GM19324 (cell line): ENCODE measurements around the gene HOXD12.

ENCODE experiments used
- ATAC-seq: cut with Tn5 transposase; IDR thresholded peaks from one replicate; pipeline ENCODE4 v1.9.1; 2021; ENCODE audit warnings: mild to moderate bottlenecking, moderate library complexity; ENCODE audit not compliant: unreplicated experiment, low FRiP score

The HOXD12 gene

DNA sequence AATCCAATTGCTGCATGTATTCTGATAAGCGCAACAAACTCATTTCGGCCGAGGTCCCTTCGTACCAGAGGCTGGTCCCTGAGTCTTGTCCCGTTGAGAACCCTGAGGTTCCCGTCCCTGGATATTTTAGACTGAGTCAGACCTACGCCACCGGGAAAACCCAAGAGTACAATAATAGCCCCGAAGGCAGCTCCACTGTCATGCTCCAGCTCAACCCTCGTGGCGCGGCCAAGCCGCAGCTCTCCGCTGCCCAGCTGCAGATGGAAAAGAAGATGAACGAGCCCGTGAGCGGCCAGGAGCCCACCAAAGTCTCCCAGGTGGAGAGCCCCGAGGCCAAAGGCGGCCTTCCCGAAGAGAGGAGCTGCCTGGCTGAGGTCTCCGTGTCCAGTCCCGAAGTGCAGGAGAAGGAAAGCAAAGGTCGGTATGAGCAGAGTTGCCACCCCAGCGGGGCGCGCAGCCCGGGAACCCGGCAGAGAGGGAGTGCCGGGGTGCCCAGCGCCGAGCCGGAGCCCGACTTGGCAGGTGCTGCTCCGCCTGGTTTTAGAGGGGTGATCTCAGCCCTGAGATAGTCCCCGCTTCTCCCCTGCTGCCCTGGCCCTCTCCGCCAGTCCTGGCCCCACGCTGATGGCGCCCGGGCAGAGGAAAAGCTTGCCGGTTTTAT is 17.7 kb downstream of the HOXD12 start:
- no peak for ATAC-seq

DNA sequence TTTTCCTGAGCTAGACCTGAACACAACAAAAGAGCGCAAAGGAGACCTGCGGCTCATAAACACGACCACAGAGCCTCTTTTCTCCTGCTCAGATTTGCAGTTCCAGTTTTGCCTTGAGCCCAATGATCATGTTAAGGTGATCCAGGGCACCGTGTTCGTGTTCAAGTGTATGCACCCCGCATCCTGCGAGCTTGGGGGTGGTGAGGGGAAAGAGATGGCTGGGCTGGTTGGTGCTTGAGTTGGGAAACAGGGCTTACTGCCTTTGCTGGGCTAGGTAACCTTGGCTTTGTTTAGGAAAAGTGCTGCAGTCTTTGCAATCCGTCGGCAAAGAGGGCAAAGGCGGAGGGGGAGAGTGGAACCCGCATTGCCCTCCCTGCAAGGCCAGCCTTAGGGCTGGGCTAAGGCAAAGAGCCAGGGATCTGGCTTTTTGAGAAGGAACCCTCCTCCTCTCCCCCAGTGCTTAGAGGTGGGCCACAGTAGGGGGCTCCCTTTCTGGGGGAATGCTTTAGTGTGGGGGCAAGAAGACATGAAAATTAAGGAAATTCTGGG is 18.3 kb downstream of the HOXD12 start:
- no peak for ATAC-seq

DNA sequence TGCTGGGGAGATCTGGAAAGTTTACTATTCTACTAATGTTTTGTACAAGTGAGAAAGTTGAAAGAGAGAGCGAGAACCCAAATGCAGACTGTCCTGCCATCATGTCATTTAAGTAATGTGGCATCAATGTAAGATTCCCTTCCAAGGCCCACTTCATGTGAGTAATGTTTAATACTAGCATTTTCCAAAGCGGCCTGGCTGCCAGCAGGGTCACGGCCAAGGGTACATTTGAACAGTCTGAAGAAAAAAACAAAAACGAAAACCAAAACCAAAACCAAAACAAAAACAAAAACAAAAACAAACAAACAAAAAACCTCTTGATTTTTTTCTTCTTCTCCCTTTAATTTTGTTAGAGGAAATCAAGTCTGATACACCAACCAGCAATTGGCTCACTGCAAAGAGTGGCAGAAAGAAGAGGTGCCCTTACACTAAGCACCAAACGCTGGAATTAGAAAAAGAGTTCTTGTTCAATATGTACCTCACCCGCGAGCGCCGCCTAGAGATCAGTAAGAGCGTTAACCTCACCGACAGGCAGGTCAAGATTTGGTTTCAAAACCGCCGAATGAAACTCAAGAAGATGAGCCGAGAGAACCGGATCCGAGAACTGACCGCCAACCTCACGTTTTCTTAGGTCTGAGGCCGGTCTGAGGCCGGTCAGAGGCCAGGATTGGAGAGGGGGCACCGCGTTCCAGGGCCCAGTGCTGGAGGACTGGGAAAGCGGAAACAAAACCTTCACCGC is 19.2 kb downstream of the HOXD12 start:
- no peak for ATAC-seq

DNA sequence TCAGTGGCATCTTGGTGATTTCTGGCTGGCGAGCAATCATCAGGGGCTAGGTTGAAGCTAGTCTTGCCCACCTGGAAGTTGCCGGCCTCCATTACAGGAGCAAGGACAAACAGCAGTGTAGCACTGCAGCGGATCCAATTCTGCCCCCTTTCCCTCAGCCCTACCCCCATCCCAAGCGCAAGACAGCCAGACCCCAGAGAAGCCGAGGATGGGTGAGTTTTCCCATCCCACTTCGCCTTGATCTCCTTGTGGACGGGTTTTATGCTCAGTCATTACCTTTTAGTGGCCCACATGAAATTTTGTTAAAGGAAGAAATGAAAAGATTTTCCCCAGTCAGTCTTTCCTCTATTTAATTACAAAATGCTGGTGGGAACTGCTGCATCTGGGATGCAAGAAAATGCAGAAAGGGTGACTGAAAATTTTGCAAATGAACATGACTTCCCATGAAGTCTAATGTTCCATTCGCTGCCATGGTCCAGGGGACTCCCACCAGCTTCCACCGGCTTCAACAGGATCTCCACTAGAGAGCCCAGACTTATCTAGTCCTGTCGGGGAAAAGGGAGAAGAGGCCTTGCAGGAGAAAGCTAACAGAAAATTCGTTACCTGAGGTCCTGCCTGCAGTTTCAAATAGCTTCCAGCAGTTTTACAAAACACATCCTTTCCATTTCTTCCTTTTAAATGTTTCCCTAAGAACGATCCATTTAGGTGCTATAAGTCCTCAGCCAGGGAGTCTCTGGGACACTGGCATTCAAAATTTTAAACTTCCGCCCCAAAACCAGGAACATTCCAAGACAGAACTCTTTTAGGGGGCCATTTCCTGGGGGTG is 21.0 kb downstream of the HOXD12 start:
- no peak for ATAC-seq

DNA sequence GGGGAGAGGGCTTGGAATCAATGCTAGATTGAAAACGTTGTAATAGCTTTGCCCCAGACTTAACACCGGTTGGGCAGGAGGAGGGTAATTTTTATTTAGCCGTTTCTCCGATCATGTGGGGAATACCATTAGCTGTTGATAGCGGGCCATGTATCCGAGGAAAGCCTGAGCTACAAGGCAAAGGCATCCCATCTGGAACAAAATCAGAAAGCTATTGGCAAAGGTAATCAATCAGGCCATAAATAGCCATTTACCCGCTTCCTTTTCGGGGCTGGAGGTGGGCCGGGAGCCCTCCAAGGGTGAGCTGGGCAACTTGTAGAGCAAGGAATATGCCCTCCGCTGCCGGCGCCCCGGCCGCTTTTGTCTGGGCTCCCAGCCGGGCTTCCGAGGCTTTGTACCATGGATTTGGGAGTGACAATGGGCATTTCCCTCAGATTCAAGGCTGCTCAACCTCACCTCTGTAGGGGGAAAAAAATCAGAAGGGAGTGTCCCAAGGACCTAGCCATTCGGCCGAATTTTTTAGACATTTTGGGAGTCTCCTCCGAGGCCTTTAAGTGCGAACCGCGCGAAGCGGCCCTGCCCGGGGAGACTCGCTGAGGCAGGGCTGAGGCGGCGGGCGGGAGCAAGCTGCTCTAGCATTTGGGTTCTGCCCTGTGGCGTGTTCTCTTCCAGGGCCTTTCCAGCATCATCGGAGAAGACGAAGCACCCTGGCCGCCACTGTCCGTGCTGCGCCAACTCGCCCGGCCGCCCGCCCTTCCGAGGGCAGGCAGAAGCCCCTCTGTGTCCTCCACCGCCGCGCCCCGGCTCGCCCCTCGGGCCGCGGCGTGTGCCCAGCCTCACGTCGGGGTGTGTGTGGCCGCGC is 21.8 kb downstream of the HOXD12 start:
- no peak for ATAC-seq

DNA sequence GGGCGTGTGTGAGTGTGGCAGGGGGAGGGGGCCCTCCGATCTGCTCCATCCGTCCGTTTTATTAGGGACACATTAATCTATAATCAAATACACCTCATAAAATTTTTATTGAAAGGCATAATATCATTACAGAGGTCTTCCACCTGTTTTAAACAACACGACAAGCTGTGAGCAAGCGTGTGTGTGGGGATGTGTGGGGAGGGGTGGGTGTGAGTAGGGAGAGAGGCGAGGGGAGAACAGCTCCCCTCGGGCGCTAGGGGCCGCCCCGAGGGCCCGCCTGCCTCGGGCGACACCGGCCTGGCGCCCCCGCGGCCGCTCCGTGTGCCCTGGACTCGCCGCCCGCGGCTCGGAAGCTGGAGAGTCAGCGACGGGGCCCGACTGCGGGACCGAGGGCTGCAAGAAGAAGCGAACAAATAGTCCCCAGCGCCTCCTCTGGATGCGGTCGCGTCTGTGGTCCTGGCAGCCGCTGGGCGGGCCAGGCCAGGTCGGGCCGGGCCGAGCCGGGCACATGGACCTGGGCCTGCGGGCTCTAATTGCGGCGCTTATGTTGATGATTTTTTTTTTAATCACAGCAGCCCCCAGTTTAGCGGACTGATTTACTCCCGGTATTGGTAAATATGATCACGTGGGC is 22.6 kb downstream of the HOXD12 start:
- ATAC-seq: no peak

DNA sequence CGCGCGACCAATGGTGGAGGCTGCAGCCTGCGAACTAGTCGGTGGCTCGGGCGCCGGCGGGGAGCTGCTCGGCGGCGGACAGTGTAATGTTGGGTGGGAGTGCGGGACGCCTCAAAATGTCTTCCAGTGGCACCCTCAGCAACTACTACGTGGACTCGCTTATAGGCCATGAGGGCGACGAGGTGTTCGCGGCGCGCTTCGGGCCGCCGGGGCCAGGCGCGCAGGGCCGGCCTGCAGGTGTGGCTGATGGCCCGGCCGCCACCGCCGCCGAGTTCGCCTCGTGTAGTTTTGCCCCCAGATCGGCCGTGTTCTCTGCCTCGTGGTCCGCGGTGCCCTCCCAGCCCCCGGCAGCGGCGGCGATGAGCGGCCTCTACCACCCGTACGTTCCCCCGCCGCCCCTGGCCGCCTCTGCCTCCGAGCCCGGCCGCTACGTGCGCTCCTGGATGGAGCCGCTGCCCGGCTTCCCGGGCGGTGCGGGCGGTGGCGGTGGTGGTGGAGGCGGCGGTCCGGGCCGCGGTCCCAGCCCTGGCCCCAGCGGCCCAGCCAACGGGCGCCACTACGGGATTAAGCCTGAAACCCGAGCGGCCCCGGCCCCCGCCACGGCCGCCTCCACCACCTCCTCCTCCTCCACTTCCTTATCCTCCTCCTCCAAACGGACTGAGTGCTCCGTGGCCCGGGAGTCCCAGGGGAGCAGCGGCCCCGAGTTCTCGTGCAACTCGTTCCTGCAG is 23.3 kb downstream of the HOXD12 start, which contains the start of gene HOXD9:
HOXD9 (plus strand) TSS at position 37 of the 728 bp plus-strand sequence; CDS start at position 87, 50 bp downstream.
- no peak for ATAC-seq

DNA sequence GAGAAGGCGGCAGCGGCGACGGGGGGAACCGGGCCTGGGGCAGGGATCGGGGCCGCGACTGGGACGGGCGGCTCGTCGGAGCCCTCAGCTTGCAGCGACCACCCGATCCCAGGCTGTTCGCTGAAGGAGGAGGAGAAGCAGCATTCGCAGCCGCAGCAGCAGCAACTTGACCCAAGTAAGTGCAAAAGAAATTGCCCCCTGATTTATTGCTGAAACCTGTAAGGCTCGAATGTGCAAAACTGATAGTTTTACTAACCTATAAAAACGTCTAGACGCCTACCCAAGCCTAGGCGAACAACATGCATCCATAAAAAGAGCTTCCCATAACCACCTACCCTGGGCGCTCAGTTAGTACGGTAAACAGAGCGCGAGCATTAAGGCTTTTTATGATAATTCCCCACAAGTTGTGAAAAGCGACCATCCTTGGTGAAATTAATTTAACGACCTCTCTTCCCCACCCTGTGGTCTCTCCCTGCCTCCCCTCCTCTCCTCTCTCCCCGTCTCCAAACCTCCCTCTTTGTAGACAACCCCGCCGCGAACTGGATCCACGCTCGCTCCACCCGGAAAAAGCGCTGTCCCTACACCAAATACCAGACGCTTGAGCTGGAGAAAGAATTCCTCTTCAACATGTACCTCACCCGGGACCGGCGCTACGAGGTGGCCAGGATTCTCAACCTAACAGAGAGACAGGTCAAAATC is 24.0 kb downstream of the HOXD12 start:
- no peak for ATAC-seq

DNA sequence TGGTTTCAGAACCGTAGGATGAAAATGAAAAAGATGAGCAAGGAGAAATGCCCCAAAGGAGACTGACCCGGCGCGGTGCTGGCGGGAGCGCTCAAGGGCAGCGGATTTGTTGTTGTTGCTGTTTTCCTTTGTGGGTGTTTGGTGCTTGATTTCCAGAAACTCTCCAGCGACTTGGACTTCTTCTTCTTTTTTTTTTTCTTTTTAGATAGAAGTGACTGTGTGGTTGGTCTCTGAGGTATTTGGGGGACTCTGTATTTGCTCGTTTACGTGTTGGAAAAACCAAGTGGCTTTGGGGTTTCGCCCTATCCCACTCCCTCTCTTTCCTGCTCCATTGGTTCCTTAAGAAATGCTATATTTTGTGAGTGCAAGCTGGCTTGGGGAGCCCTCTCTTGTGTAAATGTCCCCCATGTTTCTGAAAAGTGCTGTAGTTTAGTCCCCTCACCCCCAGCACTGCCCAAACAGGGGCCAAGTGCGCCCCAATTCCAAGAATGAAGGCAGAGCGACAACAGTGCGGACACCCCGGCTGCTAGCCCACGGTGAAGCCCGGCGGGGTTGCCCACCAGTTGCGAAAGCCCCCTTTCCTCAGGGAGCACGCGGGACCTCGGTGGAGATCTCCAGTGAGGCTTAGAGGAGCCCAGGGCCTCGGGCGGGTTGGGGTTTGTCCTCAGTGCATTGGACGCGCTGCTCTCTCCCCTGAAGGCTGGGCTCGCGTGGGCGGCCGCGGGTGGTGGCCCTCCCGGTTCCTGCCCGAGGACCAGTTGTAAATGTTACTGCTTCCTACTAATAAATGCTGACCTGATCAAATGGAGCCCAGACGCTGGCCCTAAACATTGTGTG is 24.7 kb downstream of the HOXD12 start:
- ATAC-seq: no peak

DNA sequence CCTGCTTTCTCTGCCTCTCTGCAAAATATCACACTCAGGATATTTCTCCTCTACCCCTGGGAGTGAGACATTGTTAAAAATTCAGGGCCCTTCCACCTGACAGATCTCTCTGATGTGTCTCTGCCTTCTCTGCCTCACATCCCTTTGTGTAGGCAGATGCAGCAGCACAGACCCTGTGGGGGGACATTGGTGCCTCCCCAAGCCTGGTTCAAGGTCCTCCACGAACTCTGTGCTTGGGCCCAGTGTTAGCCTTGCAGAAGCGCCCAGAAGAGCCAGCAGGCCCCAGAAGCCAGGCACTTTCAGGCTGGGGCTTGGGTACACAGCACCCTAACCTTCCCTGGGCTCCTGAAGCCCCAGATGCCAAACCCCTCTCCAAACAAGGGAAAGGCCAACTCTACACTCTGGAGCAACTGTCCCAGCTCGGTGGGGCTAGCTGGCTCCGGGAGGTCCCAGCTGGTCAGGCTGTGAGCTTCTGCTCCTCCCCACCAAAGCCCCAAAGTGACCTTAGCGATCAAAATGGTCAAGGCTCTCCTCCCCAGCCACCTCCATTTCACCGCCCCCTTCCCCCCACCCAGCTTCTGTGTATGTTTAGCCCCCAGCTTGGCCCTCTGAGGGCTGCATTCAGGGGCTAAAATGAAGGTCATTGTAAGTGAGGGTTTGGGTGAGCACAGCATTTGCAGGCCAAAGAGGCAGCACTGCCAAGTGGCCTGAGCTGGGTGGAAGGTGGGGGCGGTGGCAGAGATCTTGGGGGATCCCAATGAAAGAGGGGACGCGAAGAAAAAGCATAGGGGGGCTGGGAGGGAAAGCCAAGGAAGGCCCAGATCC is 25.6 kb downstream of the HOXD12 start:
- ATAC-seq: no peak

DNA sequence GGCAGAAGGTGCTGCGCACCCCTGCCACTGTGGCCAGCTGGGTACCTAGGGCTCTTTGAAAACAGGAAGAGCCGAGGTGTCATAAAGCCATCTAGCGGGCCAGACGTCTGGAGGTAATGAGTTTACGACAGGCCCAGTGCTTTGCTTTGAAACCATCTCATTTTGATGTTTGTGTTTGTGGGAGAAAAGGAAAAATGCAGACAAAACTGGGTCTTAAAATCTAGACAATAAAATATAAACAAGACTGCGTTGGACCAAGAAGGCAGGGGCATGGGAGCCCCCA is 26.1 kb downstream of the HOXD12 start:
- no peak for ATAC-seq

DNA sequence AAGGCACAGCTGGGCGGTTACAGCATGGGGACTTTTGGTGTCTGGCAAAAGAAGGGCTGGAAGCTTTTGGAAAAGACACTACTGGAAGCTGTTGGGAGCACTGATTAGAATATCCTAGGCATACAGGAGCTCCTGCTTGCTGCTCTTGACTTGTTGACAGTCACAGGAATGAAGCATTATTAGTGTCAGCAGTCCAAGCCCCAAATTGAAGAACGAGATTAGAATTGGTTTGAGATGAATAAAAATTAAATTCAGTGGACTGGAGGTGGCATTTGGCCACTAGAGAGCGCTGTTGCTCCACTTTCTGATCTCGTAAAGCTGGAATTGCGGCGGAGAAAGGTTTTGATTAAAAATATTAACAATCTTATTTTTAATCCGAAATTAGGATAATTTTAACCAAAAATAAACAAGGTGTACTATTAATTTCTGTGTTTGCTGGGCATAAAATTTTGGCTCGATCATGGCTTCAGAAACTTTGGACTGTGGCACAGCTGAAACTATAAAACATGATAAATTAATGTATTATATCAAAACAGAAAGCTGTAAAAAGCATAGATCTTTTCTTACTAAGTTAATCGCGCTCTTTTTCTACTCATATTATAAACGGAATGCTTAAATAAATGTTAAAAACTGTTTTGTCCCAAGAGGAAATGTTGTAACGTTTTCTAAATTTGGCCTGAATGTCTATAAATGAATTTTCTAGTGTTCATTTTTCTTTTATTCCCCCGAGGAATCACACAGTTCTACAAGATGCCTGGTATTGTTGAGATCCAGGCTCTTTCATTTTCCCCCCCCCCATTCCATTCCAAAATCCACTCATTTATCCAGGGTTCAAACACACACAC is 27.6 kb downstream of the HOXD12 start:
- ATAC-seq: no peak

DNA sequence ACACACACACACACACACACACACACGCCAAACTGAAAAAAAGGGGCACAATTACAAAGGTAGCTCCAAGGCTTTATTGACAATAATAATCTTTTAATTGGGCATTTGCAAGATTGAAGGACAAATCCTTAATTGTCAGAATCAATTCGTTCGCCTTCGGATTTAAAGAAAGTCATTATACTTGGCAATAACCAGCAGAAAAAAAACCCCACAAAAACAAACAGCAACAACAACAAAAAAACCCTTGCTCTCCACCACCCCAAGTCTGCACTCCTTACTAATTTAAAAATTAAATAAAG is 28.1 kb downstream of the HOXD12 start:
- no peak for ATAC-seq

DNA sequence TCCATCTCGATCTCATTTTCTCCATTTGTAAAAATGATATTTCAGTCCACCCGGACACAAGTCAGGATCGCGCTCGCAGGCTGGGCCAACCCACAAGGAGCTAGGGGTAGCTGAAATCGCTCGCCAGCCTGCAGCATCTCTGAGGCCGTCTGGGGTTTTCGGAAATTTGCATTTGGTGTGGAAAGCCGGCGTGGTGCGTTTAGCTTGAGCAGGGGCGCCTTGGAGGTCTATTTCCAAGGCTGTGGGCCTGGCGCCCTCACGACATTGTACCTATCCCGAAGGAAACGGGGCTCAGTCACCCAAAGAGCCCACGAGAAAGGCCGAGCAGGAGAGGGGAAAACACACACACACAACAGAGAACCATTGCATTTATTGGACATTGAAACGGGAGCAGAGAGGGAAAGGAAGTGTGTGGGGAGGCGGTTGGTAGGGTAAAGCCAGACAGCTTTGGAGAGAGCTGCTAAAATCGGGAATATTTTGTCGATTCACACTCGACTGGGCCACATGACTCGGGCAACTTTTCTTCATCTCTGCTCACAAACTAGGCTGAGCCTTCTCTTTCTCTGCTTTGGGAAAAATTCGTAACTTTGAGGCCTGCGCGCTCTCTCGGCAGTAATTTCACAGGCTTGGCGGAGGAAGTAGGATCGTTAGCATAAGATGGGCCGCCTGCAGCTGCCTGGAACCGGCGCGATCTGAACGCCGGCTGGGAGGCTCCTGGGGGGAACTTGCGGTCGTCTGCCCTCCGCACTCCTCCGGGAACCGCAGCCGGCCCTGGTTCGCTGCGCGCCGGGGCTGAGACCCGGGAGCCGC is 28.8 kb downstream of the HOXD12 start:
- no peak for ATAC-seq

DNA sequence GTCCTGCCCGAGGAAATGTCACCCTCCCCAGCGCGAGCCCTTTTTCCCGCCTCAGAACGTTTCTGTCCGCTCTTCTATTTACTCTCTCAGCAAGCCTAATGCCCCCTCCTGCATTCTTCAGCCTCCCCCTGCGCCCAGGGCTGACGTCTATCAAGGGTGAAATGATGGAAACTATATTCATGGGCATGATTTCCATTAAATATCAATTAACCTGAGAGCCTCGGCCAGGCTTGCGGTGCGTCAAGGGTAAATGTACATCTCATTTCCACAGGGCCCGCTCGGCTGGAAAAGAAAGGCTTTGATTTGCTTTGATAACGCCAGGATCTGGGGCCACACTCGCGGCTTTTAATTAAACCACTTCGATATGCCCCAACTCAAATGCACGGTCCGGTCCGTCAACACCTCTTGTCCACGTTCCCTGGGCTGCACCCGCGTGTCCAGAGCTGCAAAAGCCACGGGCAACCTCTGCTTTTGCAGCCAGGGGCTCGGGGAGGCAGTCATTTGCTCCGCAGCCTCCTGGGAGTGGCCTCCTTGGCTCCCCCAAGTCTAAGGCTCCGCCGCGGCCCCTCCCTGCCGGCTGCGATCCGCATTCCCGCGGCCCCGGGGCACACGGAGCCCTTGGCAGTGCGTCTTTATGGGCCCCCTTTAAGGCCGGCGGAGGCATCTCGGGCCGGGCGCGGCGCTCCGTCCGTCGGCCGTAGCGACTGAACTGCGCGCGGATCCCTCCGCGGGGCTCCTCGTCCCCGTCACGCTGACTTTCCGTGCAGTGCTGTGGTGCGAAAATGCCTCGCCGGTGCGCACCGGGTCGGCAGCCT is 29.6 kb downstream of the HOXD12 start, which contains the start of gene HOXD8:
HOXD8 (plus strand) TSS at position 724 of the 815 bp plus-strand sequence. CDS start 662 bp downstream, outside the sequence.
- ATAC-seq: no peak
